Measurements from ENCODE around the gene GNMT. TPM values are rescaled to one million over a fixed set of nuclear protein-coding genes. Genes with fewer than 3 reads are reported as not detected.
A peak's percentile ranks its signal among the peaks of the same experiment; 100 is the strongest.

GNMT gene
- total and polyA plus RNA-seq, 2 of the 8 experiments (the other 6 are each of a cell fraction or from before 2014, with no cell fraction given) = 1.8 to 3.4 TPM

DNA sequence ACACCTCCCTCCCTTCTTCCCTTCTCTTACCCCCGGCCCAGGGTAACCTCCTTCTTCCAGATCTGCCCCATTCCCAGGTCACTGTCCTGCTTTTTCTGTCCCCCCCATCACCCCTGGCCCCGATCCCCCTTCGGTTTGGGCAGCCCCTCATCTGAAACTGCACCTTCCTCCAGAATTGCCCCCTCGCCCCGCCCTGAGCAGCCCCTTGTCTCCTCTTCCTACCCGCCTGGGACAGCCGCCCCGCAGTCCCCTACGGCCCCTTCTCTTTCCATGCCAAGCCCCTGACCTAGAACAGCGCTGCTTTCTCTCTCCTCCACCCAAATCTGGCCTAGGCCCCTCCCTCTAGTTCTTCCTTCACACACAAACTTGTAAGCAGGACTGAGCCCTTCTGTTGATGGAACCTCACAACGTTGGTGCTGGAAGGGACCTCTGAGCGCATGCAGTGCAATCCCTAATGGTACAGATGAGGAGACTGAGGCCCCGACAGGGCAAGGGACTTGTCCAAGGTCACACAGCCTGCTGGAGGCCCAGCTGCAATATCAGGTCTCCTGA lies 24.4 kb downstream of the GNMT start:
- no peak overlapping the region; the same call in 1 of the 2 replicates for H2AK5ac ChIP-seq (ENCODE audit: low read depth, low read length)
- no peak for FAIRE-seq
- CTCF ChIA-PET (ENCODE audit: partially characterized antibody) = interaction anchor here (0.6 to 2.0 kb wide), 4 partner anchors 20 to 29 kb away, joined by 3 to 6 read pairs (median 4); partner anchors contain the start of gene KLHDC3

More for the DNA sequence above, 24.4 kb downstream of the GNMT start:
- Histone ChIP-seq H2BK12ac (ENCODE audit: low read depth, low read length) (no peak overlapping the region; the same call in 1 of the 2 replicates), H2AFZ (ENCODE audit: low read length) (no peak overlapping the region), H4K20me1 (replicated peaks in 1 of 2; ENCODE audit: control insufficient read depth in 1 of 2, insufficient read depth in 2 of 2, low read length in 2 of 2) (peaks cover 0 to 12% of the 10 kb centered on the region in 2 experiments), H2BK120ac (replicated peaks; ENCODE audit: low read depth, low read length) (no peak overlapping the region), H3K23ac (ENCODE audit: insufficient read length) (no peak overlapping the region), H3K27ac (ENCODE audit: low read depth, low read length) (no peak overlapping the region), H4K5ac (ENCODE audit: insufficient read length, low read depth, low read length) (no peak overlapping the region), H3K79me2 (ENCODE audit: control insufficient read depth in 1 of 2, insufficient read depth in 2 of 2, low read length in 2 of 2) (peaks cover 8 to 15% of the 10 kb centered on the region in 2 experiments; a peak in 2 of 4 replicates), H3K4me2 (ENCODE audit: insufficient read depth in 1 of 2, low read depth in 2 of 2, low read length in 2 of 2) (peak overlapping the region; percentile 71 to 84), H3K27me3 (replicated peaks in 1 of 4; ENCODE audit: control insufficient read depth in 3 of 4, extremely low read depth in 1 of 4, insufficient read depth in 3 of 4, low read length in 3 of 4) (no peaks in the 10 kb centered on the region), H3K9me3 (ENCODE audit: insufficient read depth in 2 of 2, low read depth in 1 of 2, low read length in 1 of 2) (no peaks in the 10 kb centered on the region), H3K36me3 (ENCODE audit: control insufficient read depth in 2 of 4, insufficient read depth in 4 of 4, low read length in 3 of 4) (peaks cover 0 to 6% (median 3%) of the 10 kb centered on the region in 4 experiments; a peak in 4 of 8 replicates), H4K91ac (replicated peaks; ENCODE audit: insufficient read length, low read length) (no peak overlapping the region), H3K4me3 (ENCODE audit: extremely low read depth in 1 of 4, insufficient read depth in 2 of 4, low read depth in 3 of 4, low read length in 4 of 4) (peak overlapping the region; percentile 63 to 73 (median 70)), H2BK20ac (ENCODE audit: low read length) (no peak overlapping the region), H3K9ac (replicated peaks in 1 of 4; ENCODE audit: extremely low read depth in 1 of 4, low read depth in 3 of 4, low read length in 3 of 4) (peak overlapping the region in 3 of 4 experiments; percentile 35 to 72 (median 56); a peak in 2 of 7 replicates), H3K18ac (ENCODE audit: extremely low read depth, low read length) (no peak overlapping the region), H2BK15ac (ENCODE audit: low read length) (no peak overlapping the region), H3K23me2 (ENCODE audit: low read depth, low read length) (peaks cover 4% of the 10 kb centered on the region), H3K14ac (ENCODE audit: insufficient read length) (no peak overlapping the region), H3K79me1 (ENCODE audit: low read depth, low read length) (peaks cover 8% of the 10 kb centered on the region), H2BK5ac (ENCODE audit: low read depth, low read length) (no peak overlapping the region), H4K8ac (ENCODE audit: extremely low read depth, insufficient read depth, low read length) (no peak overlapping the region), H3K4me1 (replicated peaks in 1 of 4; ENCODE audit: control insufficient read depth in 3 of 4, insufficient read depth in 4 of 4, low read length in 3 of 4) (peaks cover 0 to 6% (median 2%) of the 10 kb centered on the region in 4 experiments; a peak in 4 of 7 replicates), H3K56ac (replicated peaks; ENCODE audit: insufficient read length, low read depth, low read length) (no peak overlapping the region), H3K4ac (replicated peaks; ENCODE audit: insufficient read length, low read depth, low read length) (no peak overlapping the region)
- DNase-seq (ENCODE audit: low read depth in 1 of 2, low spot score in 2 of 2) = peak in 1 of 2 experiments; percentile 53
- TF ChIP-seq KDM1A (IDR thresholded peaks at IDR 0.05; ENCODE audit: borderline replicate concordance, low read length) (peak; percentile 97), CHD2 (IDR thresholded peaks at IDR 0.05; ENCODE audit: low read length) (no peak), HDAC2 (IDR thresholded peaks at IDR 0.05; ENCODE audit: borderline replicate concordance in 1 of 2, low read depth in 2 of 2, low read length in 2 of 2) (peak in 1 of 2 experiments; percentile 53; a peak in 1 of 4 replicates), FOSL1 (IDR thresholded peaks at IDR 0.05; ENCODE audit: insufficient read depth, low read depth, low read length) (no peak)
- WGBS, 2 experiments (ENCODE audit: extremely low coverage in 1 of 2, insufficient coverage in 1 of 2, insufficient read length in 1 of 2, insufficient replicate concordance in 2 of 2, low coverage in 1 of 2, low lambda C conversion rate in 2 of 2, missing lambda C conversion rate in 1 of 2) = 28% methylated on average over 12 of the region's 13 CpGs; no CpG with 5 or more reads in 1 of the 2 experiments
- POLR2A ChIA-PET (ENCODE audit: partially characterized antibody) = interaction anchor here (0.6 to 2.6 kb wide), 11 partner anchors 12 to 384 kb away, joined by 3 to 29 read pairs (median 7); partner anchors contain the start of genes CNPY3, GNMT, KLHDC3 and MEA1

All from H1 (cell line).